Measurements from ENCODE around the gene TSC2.

- TF ChIP-seq POLR2A (IDR thresholded peaks at IDR 0.05) = no peak
- no peak for TF ChIP-seq CTCF (IDR thresholded peaks at IDR 0.05)
Observed at GRCh38 chr16:2024032-2024420, 23.8 kb upstream of the TSC2 start.
